ES-I3 (cell line): ENCODE data around the gene SEC14L6.
"Not testable (repeated sequence)": the region's sequence is repeated elsewhere in the genome, so short reads cannot be mapped to it uniquely, and the experiment has no call there.

Source experiments
- H3K36me3 ChIP-seq: 2 replicates; pipeline ENCODE4 v1.6.1; 2013; ENCODE audit warnings: mild to moderate bottlenecking, low read length, control low read depth, moderate library complexity; ENCODE audit not compliant: insufficient read depth
- H3K4me1 ChIP-seq: 2 replicates; pipeline ENCODE4 v1.6.1; 2013; ENCODE audit warnings: mild to moderate bottlenecking, control low read depth, low read length; ENCODE audit not compliant: insufficient read depth
- H3K9ac ChIP-seq: 2 replicates; pipeline ENCODE4 v1.6.1; 2013; ENCODE audit warnings: low read depth, mild to moderate bottlenecking, low read length, moderate library complexity
- H3K9me3 ChIP-seq: 2 replicates; pipeline ENCODE4 v1.6.1; 2013; ENCODE audit warnings: mild to moderate bottlenecking, low read length, moderate library complexity; ENCODE audit not compliant: control insufficient read depth, insufficient read depth

The SEC14L6 gene

GRCh38 chr22:30546616-30547015 lies at the start of gene SEC14L6:
Gene SEC14L6, minus strand, starts transcription at chr22:30546741. Its CDS starts 59 bp downstream, at chr22:30546682.
- no peaks in the 10 kb centered on the region; the same call in 1 of the 2 replicates for H3K4me1 ChIP-seq
- no peak within 1 kb of the TSS for H3K9ac ChIP-seq
- no peaks in the 10 kb centered on the region for H3K36me3 ChIP-seq
- no peaks in the 10 kb centered on the region for H3K9me3 ChIP-seq

- H3K9ac ChIP-seq, result no peak overlapping the region
- no peaks in the 10 kb centered on the region for H3K9me3 ChIP-seq
- H3K4me1 ChIP-seq, result no peaks in the 10 kb centered on the region
- H3K36me3 ChIP-seq, result no peaks in the 10 kb centered on the region
Observed at GRCh38 chr22:30596199-30596598, 49.7 kb upstream of the SEC14L6 start.

GRCh38 chr22:30592360-30592713 lies 45.8 kb upstream of the SEC14L6 start:
- H3K4me1 ChIP-seq, H3K9me3 ChIP-seq: not testable (repeated sequence)
- peaks cover 11% of the 10 kb centered on the region for H3K36me3 ChIP-seq
- peak overlapping the region; percentile 14; the same call in 1 of the 2 replicates for H3K9ac ChIP-seq

- Histone ChIP-seq H3K9me3 (no peaks in the 10 kb centered on the region), H3K4me1 (no peaks in the 10 kb centered on the region; the same call in 1 of the 2 replicates), H3K9ac (peak within 1 kb of the TSS; percentile 76), H3K36me3 (peaks cover 17% of the 10 kb centered on the region)
Observed at GRCh38 chr22:30591588-30592359, 45.2 kb upstream of the SEC14L6 start, which contains the start of gene PES1. Gene PES1, minus strand, starts transcription at chr22:30591910. Its CDS starts 77 bp downstream, at chr22:30591833.

- H3K9me3 ChIP-seq, result no peaks in the 10 kb centered on the region
- H3K9ac ChIP-seq, result peak overlapping the region; percentile 76
- H3K4me1 ChIP-seq, result no peaks in the 10 kb centered on the region; the same call in 1 of the 2 replicates
- peaks cover 23% of the 10 kb centered on the region for H3K36me3 ChIP-seq
Observed at GRCh38 chr22:30591191-30591587, 44.6 kb upstream of the SEC14L6 start.

- peaks cover 44% of the 10 kb centered on the region for H3K36me3 ChIP-seq
- no peaks in the 10 kb centered on the region; the same call in 1 of the 2 replicates for H3K4me1 ChIP-seq
- H3K9ac ChIP-seq, result no peak overlapping the region
- no peaks in the 10 kb centered on the region for H3K9me3 ChIP-seq
Observed at GRCh38 chr22:30586414-30586813, 39.9 kb upstream of the SEC14L6 start.

- Histone ChIP-seq H3K9ac (no peak overlapping the region), H3K36me3 (peaks cover 49% of the 10 kb centered on the region)
Observed at GRCh38 chr22:30584441-30584840, 37.9 kb upstream of the SEC14L6 start.

GRCh38 chr22:30582788-30583545 lies 36.4 kb upstream of the SEC14L6 start:
- Histone ChIP-seq H3K4me1 (no peaks in the 10 kb centered on the region), H3K9me3 (no peaks in the 10 kb centered on the region), H3K9ac (no peak overlapping the region), H3K36me3 (peaks cover 45% of the 10 kb centered on the region)

More at GRCh38 chr22:30584441-30584840, 37.9 kb upstream of the SEC14L6 start:
- Histone ChIP-seq H3K9me3 (no peaks in the 10 kb centered on the region), H3K4me1 (no peaks in the 10 kb centered on the region)

GRCh38 chr22:30582051-30582450 lies 35.5 kb upstream of the SEC14L6 start:
- Histone ChIP-seq H3K9ac (no peak overlapping the region), H3K4me1 (no peaks in the 10 kb centered on the region), H3K36me3 (peaks cover 39% of the 10 kb centered on the region), H3K9me3 (no peaks in the 10 kb centered on the region)

GRCh38 chr22:30580896-30581295 lies 34.4 kb upstream of the SEC14L6 start:
- no peaks in the 10 kb centered on the region for H3K4me1 ChIP-seq
- H3K9me3 ChIP-seq, result no peaks in the 10 kb centered on the region
- H3K36me3 ChIP-seq, result peaks cover 31% of the 10 kb centered on the region
- no peak overlapping the region for H3K9ac ChIP-seq

GRCh38 chr22:30578481-30578880 lies 31.9 kb upstream of the SEC14L6 start:
- Histone ChIP-seq H3K36me3 (peaks cover 15% of the 10 kb centered on the region; the same call in 1 of the 2 replicates), H3K9ac (no peak overlapping the region), H3K4me1 (no peaks in the 10 kb centered on the region; the same call in 1 of the 2 replicates), H3K9me3 (no peaks in the 10 kb centered on the region)

- Histone ChIP-seq H3K36me3 (peaks cover 10% of the 10 kb centered on the region; the same call in 1 of the 2 replicates), H3K9ac (no peak overlapping the region), H3K9me3 (no peaks in the 10 kb centered on the region), H3K4me1 (no peaks in the 10 kb centered on the region; the same call in 1 of the 2 replicates)
Observed at GRCh38 chr22:30575859-30576258, 29.3 kb upstream of the SEC14L6 start.

GRCh38 chr22:30574997-30575671 lies 28.6 kb upstream of the SEC14L6 start:
- H3K4me1 ChIP-seq, result no peaks in the 10 kb centered on the region; the same call in 1 of the 2 replicates
- H3K36me3 ChIP-seq, result peaks cover 7% of the 10 kb centered on the region; the same call in 1 of the 2 replicates
- no peaks in the 10 kb centered on the region for H3K9me3 ChIP-seq
- peak overlapping the region; percentile 51; the same call in 1 of the 2 replicates for H3K9ac ChIP-seq
